Endodermal cell (in vitro differentiated cells): Measurements from ENCODE around the gene TRPM5. TPM values are rescaled to one million over a fixed set of nuclear protein-coding genes. Genes with fewer than 3 reads are reported as not detected.
A peak's percentile ranks its signal among the peaks of the same experiment; 100 is the strongest.

Experiments
- DNase-seq: peaks from one replicate; pipeline ENCODE4 v3.0.0-alpha.2; 2017
- H3K27ac ChIP-seq: 2 replicates; pipeline ENCODE4 v1.5.1; 2013; ENCODE audit warnings: mild to moderate bottlenecking, low read depth, low read length, moderate library complexity
- H3K27me3 ChIP-seq: 2 replicates; pipeline ENCODE4 v1.6.1; 2013; ENCODE audit warnings: mild to moderate bottlenecking, low read length, moderate library complexity; ENCODE audit not compliant: insufficient read depth, control insufficient read depth, poor library complexity, severe bottlenecking
- H3K36me3 ChIP-seq: 2 replicates; pipeline ENCODE4 v1.7.0; 2013; ENCODE audit warnings: mild to moderate bottlenecking, low read length, moderate library complexity; ENCODE audit not compliant: control insufficient read depth, insufficient read depth
- H3K4me1 ChIP-seq: one replicate; pipeline ENCODE4 v1.7.0; 2013; ENCODE audit warnings: low read length; ENCODE audit not compliant: control insufficient read depth, insufficient read depth
- H3K4me3 ChIP-seq: 2 replicates; pipeline ENCODE4 v1.5.1; 2013; ENCODE audit warnings: mild to moderate bottlenecking, low read length, moderate library complexity
- H3K9ac ChIP-seq: 2 replicates; pipeline ENCODE4 v1.6.1; 2013; ENCODE audit warnings: mild to moderate bottlenecking, low read length, moderate library complexity; ENCODE audit not compliant: poor library complexity, severe bottlenecking; ENCODE audit errors: extremely low read depth
- H3K9me3 ChIP-seq: 2 replicates; pipeline ENCODE4 v1.6.1; 2013; ENCODE audit warnings: mild to moderate bottlenecking, low read length, moderate library complexity; ENCODE audit not compliant: control insufficient read depth
- H3K27ac Mint-ChIP-seq: 2 replicates; pipeline ENCODE4 v1.8.0; 2020; ENCODE audit warnings: mixed read lengths
- H3K27me3 Mint-ChIP-seq: 2 replicates; pipeline ENCODE4 v1.8.0; 2021; ENCODE audit warnings: mild to moderate bottlenecking, mixed read lengths; ENCODE audit not compliant: insufficient read depth
- H3K36me3 Mint-ChIP-seq: 2 replicates; pipeline ENCODE4 v1.8.0; 2020; ENCODE audit warnings: low read depth, mixed read lengths
- H3K4me1 Mint-ChIP-seq: 2 replicates; pipeline ENCODE4 v1.8.0; 2020; ENCODE audit warnings: mixed read lengths
- H3K4me3 Mint-ChIP-seq: 2 replicates; pipeline ENCODE4 v1.8.0; 2020; ENCODE audit warnings: mild to moderate bottlenecking, moderate library complexity, mixed read lengths
- H3K9me3 Mint-ChIP-seq: 2 replicates; pipeline ENCODE4 v1.8.0; 2020; ENCODE audit warnings: mild to moderate bottlenecking, mixed read lengths
- WGBS, 2 experiments: methylation state at CpG; one replicate each; pipeline versions ENCODE4 v1.1.5 to v1.1.7; 2013; ENCODE audit warnings: missing lambda C conversion rate in 2 of 2, mixed read lengths in 1 of 2; ENCODE audit not compliant: insufficient coverage in 1 of 2, insufficient read length in 1 of 2; 5-methylcytosine and 5-hydroxymethylcytosine counted together
- total RNA-seq, 2 donors: library from RNA; stranded (reverse); fragmentation: NEBNext Ultra II Directional in 1 of 2; extraction: Animal tissue kit (Norgen Biotek cat#: 25700) in 1 of 2; gene quantifications; 2 replicates in 1 of 2; 3 replicates in 1 of 2; pipeline ENCODE4 v1.2.1, GENCODE V29; 2021
- TF ChIP-seq, protein P1 (sequence below): fragments of 200-600 bp; sonication (generic); conservative IDR thresholded peaks from 2 replicates; pipeline ENCODE4 v1.5.0; 2021; ENCODE audit warnings: antibody characterized with exemption, mild to moderate bottlenecking

The TRPM5 gene
- total RNA-seq, 2 donors from 2014 or later = 0.11 TPM

DNA sequence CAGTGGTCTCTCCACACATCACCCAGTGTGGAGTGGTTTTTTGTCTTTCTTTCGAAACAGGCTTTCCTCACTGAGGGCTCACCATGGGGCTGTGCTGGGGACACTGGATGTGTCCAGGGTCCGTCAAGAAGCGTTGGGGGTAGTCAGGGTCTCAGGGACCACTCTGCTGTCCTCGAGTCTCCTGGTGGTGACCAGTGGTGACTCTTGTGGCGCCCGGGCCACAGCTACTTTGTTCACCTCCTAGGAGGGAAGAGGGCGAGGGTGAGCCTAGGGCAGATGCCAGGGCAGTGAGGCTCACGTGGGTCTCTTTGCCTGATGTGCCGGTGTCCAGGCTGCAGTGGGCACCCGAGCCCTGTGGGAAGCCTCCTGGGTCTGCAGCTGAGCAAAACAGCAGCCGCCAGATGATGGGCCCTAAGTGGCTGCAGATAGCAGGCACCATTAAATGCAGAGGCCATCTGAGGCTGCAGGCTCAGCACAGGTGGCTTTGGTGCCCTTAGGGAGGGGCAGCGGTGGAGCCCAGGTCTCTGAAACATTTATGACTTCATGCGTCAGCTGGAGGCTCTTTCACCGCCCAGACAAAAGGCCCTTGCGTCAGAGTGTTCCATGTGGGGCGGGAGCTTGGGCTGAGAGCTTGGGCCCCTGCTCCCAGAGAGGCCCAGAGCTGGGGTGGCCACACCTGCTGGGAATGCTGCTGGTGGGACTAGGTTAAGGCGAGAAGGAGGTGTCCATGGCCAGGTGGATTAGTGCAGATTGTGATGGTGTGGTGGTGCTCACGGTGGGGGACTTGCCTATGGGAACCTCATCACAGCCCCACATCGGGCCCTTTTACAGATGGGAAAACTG lies 30.0 kb upstream of the TRPM5 start:
- 87 to 88% methylated on average over 13 to 19 of the region's 19 CpGs for WGBS, 2 experiments
- TF ChIP-seq, protein P1, sequence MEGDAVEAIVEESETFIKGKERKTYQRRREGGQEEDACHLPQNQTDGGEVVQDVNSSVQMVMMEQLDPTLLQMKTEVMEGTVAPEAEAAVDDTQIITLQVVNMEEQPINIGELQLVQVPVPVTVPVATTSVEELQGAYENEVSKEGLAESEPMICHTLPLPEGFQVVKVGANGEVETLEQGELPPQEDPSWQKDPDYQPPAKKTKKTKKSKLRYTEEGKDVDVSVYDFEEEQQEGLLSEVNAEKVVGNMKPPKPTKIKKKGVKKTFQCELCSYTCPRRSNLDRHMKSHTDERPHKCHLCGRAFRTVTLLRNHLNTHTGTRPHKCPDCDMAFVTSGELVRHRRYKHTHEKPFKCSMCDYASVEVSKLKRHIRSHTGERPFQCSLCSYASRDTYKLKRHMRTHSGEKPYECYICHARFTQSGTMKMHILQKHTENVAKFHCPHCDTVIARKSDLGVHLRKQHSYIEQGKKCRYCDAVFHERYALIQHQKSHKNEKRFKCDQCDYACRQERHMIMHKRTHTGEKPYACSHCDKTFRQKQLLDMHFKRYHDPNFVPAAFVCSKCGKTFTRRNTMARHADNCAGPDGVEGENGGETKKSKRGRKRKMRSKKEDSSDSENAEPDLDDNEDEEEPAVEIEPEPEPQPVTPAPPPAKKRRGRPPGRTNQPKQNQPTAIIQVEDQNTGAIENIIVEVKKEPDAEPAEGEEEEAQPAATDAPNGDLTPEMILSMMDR = no peak
- Mint-ChIP-seq H3K36me3 (no peaks in the 10 kb centered on the region), H3K27ac (no peak overlapping the region), H3K9me3 (peaks cover 17% of the 10 kb centered on the region), H3K4me1 (no peaks in the 10 kb centered on the region), H3K4me3 (no peak overlapping the region), H3K27me3 (peaks cover 53% of the 10 kb centered on the region)
- Histone ChIP-seq H3K4me3 (no peak overlapping the region), H3K9ac (no peak overlapping the region), H3K27ac (no peak overlapping the region), H3K27me3 (peaks cover 15% of the 10 kb centered on the region), H3K4me1 (no peaks in the 10 kb centered on the region), H3K9me3 (peaks cover 2% of the 10 kb centered on the region), H3K36me3 (no peaks in the 10 kb centered on the region)
- no peak for DNase-seq

DNA sequence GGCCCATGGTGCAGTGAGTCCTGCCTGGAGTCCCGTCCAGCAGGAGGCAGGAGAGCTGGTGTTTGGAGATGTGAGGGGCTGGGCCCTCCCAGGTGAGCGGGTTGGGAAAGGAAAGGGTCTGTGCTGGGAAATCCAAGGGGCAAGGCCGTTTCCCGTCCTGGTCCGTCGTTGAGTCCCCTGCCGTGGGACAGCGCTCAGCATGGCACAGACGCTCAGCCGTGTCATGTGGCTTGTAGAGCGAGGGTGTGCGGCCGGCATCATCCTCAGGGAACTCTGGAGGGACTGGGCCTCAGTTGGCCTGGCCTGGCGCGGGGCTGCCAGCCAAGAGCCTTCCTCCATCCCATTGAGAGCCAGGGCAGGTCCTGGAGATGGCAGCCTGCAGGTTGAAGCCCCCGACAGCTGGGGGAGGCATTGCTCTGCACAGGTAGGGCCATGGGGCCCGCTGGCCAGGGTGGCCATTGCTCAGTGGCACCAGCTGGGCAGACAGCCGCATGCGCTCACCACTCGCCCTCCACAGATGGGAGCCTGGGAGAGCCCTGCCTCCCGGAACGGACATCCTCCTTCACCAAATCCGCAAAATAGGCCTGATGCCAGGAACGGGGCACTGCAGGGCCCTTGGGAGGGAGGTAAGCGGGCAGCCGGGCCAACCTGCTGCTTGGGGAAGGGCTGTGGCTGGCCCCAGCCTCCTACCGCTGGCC lies 29.2 kb upstream of the TRPM5 start:
- H3K4me3 ChIP-seq = no peak overlapping the region
- H3K9me3 ChIP-seq = no peaks in the 10 kb centered on the region
- TF ChIP-seq, protein P1 = peak; percentile 42
- DNase-seq = no peak
- no peak overlapping the region for H3K27ac ChIP-seq
- Mint-ChIP-seq H3K4me1 (no peaks in the 10 kb centered on the region), H3K4me3 (no peak overlapping the region), H3K36me3 (no peaks in the 10 kb centered on the region), H3K27me3 (peaks cover 55% of the 10 kb centered on the region), H3K9me3 (peaks cover 9% of the 10 kb centered on the region), H3K27ac (no peak overlapping the region)
- peaks cover 21% of the 10 kb centered on the region for H3K27me3 ChIP-seq
- H3K4me1 ChIP-seq = no peaks in the 10 kb centered on the region
- H3K9ac ChIP-seq = no peak overlapping the region
- 90 to 99% methylated on average over 14 to 27 of the region's 27 CpGs for WGBS, 2 experiments
- H3K36me3 ChIP-seq = no peaks in the 10 kb centered on the region

GRCh38 chr11:2472428-2473186 lies 28.3 kb upstream of the TRPM5 start:
- Histone ChIP-seq H3K4me3 (no peak overlapping the region), H3K27me3 (peaks cover 18% of the 10 kb centered on the region), H3K27ac (no peak overlapping the region), H3K4me1 (no peaks in the 10 kb centered on the region), H3K36me3 (no peaks in the 10 kb centered on the region), H3K9me3 (no peaks in the 10 kb centered on the region), H3K9ac (no peak overlapping the region)
- peaks cover under 1% of the 10 kb centered on the region for H3K9me3 Mint-ChIP-seq
- no peak overlapping the region for H3K27ac Mint-ChIP-seq
- no peak overlapping the region for H3K4me3 Mint-ChIP-seq
- H3K27me3 Mint-ChIP-seq = peaks cover 51% of the 10 kb centered on the region
- H3K36me3 Mint-ChIP-seq = no peaks in the 10 kb centered on the region
- WGBS, 2 experiments = 77 to 86% methylated on average over 3 to 8 of the region's 8 CpGs
- TF ChIP-seq, protein P1 = no peak
- DNase-seq = no peak
- H3K4me1 Mint-ChIP-seq = no peaks in the 10 kb centered on the region
